ENCODE measurements around the gene CNTNAP1.

CNTNAP1 gene

DNA sequence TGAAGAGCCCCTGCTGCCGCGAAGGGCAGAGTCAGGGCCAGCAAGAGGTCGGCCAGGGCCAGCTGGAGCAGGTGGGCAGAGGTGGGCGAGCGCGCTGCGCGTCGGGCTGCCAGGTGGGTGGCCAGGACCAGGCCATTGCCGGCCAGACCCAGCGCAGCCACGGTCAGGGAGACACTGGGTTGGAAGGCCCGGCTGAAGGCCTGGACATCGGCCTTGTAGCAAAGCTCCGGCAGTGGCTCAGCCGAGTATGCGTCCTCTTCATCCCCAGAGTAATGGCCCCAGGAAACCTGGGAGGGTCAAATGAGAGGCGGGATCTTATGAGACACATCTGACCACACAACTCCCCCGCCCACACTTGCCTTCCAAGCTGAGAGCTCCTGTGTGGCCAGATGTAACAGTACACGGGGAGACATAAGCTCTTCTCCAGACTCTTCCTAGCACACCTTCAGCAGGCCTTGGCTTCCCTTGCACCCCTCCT is 2.0 kb upstream of the CNTNAP1 start:
- peak overlapping the region; percentile 73 for H3K27ac ChIP-seq

DNA sequence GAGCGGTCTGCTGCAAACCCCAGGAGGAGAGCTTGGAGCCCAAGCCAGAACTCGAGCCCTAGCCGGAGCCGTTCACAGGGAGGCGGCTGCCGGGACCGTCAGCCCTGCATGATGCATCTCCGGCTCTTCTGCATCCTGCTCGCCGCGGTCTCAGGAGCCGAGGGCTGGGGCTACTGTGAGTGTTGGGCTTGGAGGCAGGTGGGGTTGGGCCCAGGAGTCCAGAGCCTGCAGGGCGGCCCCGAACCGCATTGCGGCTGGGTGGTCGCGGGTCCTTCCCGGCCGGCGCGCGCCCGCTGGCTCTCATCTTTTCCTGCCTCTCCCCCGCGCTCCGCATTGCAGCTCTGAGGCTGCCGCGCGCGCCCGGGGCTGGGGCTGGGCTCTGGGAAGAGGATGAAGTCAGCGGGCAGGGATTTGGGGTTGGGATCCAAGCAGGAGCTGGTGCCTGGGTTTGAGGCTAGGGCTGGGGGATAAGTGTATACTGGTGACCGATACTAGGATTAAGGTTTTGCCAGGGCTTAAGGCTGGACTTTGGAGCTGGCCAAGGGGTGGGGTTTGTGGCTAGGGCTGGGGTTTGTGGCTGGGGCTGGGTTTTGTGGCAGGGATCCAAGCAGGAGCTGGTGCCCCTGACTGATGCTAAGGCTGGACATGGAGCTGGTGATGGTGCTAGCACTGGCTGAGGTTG is 532 bp downstream of the CNTNAP1 start:
- TF ChIP-seq, protein P1, sequence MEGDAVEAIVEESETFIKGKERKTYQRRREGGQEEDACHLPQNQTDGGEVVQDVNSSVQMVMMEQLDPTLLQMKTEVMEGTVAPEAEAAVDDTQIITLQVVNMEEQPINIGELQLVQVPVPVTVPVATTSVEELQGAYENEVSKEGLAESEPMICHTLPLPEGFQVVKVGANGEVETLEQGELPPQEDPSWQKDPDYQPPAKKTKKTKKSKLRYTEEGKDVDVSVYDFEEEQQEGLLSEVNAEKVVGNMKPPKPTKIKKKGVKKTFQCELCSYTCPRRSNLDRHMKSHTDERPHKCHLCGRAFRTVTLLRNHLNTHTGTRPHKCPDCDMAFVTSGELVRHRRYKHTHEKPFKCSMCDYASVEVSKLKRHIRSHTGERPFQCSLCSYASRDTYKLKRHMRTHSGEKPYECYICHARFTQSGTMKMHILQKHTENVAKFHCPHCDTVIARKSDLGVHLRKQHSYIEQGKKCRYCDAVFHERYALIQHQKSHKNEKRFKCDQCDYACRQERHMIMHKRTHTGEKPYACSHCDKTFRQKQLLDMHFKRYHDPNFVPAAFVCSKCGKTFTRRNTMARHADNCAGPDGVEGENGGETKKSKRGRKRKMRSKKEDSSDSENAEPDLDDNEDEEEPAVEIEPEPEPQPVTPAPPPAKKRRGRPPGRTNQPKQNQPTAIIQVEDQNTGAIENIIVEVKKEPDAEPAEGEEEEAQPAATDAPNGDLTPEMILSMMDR (IDR thresholded peaks at IDR 0.05) = no peak
- Histone ChIP-seq H3K4me1 (ENCODE audit: control insufficient read depth in 1 of 2, insufficient read depth in 1 of 2, low read depth in 1 of 2, low read length in 1 of 2) (peaks cover 40 to 42% of the 10 kb centered on the region in 2 experiments), H3K9me3 (no peaks in the 10 kb centered on the region), H3K27me3 (peaks cover 64% of the 10 kb centered on the region), H3K27ac (no peak overlapping the region), H3K36me3 (no peaks in the 10 kb centered on the region), H3K4me3 (ENCODE audit: low read depth in 1 of 2, low read length in 1 of 2) (no peak overlapping the region)

More for the DNA sequence above, 2.0 kb upstream of the CNTNAP1 start:
- no peaks in the 10 kb centered on the region for H3K9me3 ChIP-seq
- H3K4me1 ChIP-seq (ENCODE audit: control insufficient read depth in 1 of 2, insufficient read depth in 1 of 2, low read depth in 1 of 2, low read length in 1 of 2) = peaks cover 62 to 67% of the 10 kb centered on the region in 2 experiments
- H3K4me3 ChIP-seq (ENCODE audit: low read depth in 1 of 2, low read length in 1 of 2) = peak overlapping the region; percentile 75 to 80
- TF ChIP-seq, protein P1 (IDR thresholded peaks at IDR 0.05) = no peak
- H3K27me3 ChIP-seq = peaks cover 72% of the 10 kb centered on the region
- H3K36me3 ChIP-seq = no peaks in the 10 kb centered on the region

DNA sequence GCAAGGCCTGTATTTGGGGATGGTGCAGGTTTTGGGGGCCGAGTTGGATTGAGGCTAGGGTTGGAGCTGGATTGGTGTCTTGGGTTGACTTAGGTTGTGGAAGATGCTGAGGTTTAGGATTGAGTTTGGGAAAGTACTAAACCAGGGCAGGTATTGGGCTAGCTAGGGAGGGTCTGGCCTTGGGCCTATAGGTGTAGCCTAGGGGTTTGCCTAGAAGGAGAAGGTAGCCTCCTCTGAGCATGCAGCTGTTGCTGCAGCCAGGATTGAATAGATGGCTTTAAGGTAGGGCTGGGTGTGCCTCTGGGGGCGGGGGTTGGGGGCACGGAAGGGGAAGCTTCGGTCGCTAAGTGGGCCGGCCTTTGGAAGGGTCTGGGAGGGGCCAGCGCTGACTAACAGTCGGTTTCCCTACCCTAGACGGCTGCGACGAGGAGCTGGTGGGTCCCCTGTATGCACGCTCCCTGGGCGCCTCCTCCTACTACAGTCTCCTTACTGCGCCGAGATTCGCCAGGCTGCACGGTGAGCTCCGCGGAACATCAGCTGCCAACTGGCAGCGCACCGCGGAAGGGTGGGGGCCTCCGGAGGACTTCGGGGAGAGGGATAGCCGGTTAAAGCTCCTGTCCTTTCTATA is 1.2 kb downstream of the CNTNAP1 start:
- TF ChIP-seq, protein P1 (IDR thresholded peaks at IDR 0.05) = no peak
- no peaks in the 10 kb centered on the region for H3K36me3 ChIP-seq
- peaks cover 36% of the 10 kb centered on the region in 2 experiments for H3K4me1 ChIP-seq (ENCODE audit: control insufficient read depth in 1 of 2, insufficient read depth in 1 of 2, low read depth in 1 of 2, low read length in 1 of 2)
- H3K4me3 ChIP-seq (ENCODE audit: low read depth in 1 of 2, low read length in 1 of 2) = no peak overlapping the region
- no peak overlapping the region for H3K27ac ChIP-seq
- peaks cover 64% of the 10 kb centered on the region for H3K27me3 ChIP-seq
- H3K9me3 ChIP-seq = no peaks in the 10 kb centered on the region

DNA sequence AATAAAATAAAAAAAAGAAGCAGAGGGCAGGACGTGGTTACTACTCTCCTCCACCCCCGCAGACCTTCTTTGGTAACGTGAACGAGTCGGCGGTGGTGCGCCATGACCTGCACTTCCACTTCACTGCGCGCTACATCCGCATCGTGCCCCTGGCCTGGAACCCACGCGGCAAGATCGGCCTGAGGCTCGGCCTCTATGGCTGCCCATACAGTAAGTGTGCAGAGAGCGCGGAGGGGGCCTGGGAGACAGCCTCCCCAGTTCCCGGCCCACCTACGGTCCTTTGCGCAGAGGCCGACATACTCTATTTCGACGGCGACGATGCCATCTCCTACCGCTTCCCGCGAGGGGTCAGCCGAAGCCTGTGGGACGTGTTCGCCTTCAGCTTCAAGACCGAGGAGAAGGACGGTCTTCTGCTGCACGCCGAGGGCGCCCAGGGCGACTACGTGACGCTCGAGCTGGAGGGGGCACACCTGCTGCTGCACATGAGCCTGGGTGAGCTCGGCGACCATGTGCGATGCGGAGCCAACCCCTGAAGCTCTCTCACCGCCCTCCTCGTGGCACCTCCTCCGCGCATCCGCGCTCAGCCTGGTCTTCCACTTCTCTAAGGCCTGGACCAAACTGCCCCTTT is 2.7 kb downstream of the CNTNAP1 start:
- H3K27me3 ChIP-seq = peaks cover 61% of the 10 kb centered on the region
- no peak overlapping the region for H3K27ac ChIP-seq

DNA sequence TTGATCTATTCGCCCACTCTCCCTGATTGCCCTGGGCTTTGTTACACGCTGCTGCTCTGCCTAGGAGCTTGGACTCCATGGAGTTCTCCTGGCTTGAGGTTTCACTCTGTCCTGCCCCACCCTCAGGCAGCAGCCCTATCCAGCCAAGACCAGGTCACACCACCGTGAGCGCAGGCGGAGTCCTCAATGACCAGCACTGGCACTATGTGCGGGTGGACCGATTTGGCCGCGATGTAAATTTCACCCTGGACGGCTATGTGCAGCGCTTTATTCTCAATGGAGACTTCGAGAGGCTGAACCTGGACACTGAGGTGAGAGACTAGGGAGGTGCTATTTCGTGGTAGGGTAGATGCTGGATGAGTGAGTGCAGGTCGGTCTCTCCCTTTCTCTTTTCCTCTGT is 3.5 kb downstream of the CNTNAP1 start:
- no peak overlapping the region for H3K4me3 ChIP-seq (ENCODE audit: low read depth in 1 of 2, low read length in 1 of 2)
- H3K27me3 ChIP-seq = peaks cover 53% of the 10 kb centered on the region
- H3K27ac ChIP-seq = no peak overlapping the region

More for the DNA sequence above, 2.7 kb downstream of the CNTNAP1 start:
- no peaks in the 10 kb centered on the region for H3K9me3 ChIP-seq
- H3K4me1 ChIP-seq (ENCODE audit: control insufficient read depth in 1 of 2, insufficient read depth in 1 of 2, low read depth in 1 of 2, low read length in 1 of 2) = peaks cover 21% of the 10 kb centered on the region in 2 experiments
- no peak overlapping the region for H3K4me3 ChIP-seq (ENCODE audit: low read depth in 1 of 2, low read length in 1 of 2)
- TF ChIP-seq, protein P1 (IDR thresholded peaks at IDR 0.05) = no peak
- H3K36me3 ChIP-seq = no peaks in the 10 kb centered on the region

More for the DNA sequence above, 3.5 kb downstream of the CNTNAP1 start:
- H3K36me3 ChIP-seq = no peaks in the 10 kb centered on the region
- peaks cover 15 to 16% of the 10 kb centered on the region in 2 experiments for H3K4me1 ChIP-seq (ENCODE audit: control insufficient read depth in 1 of 2, insufficient read depth in 1 of 2, low read depth in 1 of 2, low read length in 1 of 2)
- TF ChIP-seq, protein P1 (IDR thresholded peaks at IDR 0.05) = no peak
- H3K9me3 ChIP-seq = no peaks in the 10 kb centered on the region
